ENCODE data around the gene PLA2G15. TPM values are rescaled to one million over a fixed set of nuclear protein-coding genes. Genes with fewer than 3 reads are reported as not detected.

The PLA2G15 gene, protein sequence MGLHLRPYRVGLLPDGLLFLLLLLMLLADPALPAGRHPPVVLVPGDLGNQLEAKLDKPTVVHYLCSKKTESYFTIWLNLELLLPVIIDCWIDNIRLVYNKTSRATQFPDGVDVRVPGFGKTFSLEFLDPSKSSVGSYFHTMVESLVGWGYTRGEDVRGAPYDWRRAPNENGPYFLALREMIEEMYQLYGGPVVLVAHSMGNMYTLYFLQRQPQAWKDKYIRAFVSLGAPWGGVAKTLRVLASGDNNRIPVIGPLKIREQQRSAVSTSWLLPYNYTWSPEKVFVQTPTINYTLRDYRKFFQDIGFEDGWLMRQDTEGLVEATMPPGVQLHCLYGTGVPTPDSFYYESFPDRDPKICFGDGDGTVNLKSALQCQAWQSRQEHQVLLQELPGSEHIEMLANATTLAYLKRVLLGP
- total RNA-seq (14.1 TPM), polyA plus RNA-seq (12.7 TPM)

DNA sequence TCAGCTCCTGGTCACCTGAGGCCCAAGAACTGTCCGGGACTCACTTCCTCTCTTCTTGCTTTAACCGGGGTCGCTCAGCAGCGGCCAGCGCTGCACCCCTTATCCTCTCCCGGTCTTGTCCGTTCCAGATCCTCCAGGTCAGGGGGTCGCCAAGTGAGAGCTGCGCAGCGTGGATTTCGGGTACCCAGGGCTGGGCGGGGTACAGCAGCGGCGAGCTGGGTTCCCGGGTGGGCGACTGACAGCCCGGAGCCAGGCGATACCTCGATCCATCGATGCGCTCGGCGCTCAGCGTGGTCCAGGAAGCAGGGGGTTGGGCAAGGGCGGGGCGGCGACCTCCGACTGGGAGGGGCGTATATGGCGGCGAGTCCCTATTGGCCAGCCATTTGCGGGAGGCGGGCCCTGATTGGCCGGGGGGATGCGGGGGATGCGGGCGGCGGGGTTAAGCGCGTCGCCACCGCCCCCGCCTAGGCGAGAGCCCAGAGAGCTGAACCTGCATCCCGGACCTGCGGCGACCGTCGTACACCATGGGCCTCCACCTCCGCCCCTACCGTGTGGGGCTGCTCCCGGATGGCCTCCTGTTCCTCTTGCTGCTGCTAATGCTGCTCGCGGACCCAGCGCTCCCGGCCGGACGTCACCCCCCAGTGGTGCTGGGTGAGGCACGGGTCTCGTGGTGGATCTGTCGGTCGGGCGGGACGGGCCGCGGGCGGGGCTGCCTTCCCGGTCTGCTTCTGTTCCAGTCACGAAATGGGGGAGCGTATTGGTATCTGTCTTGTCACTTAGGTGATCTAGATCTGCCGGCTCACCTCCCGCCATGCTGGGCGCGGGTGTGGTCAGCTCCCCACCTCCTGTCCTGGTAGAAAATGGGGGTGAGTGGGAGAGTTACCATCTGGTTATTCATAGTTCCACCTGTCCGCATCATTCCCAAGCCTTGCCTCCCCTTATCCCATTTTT, at the start of gene PLA2G15:
Gene PLA2G15 (plus strand): TSS at position 471 of the 951 bp plus-strand sequence. CDS start 54 bp downstream, at position 525.
- Histone ChIP-seq H3K4me3 (ENCODE audit: low read depth, low read length) (peak within 1 kb of the TSS; percentile 81), H3K36me3 (ENCODE audit: insufficient read depth) (no peaks in the 10 kb centered on the region), H3K27ac (ENCODE audit: low read depth) (no peak within 1 kb of the TSS), H3K4me1 (ENCODE audit: insufficient read depth) (no peaks in the 10 kb centered on the region)
- no peak for DNase-seq (ENCODE audit: extremely low spot score)
- 1% methylated on average over 75 of the region's 75 CpGs for WGBS

DNA sequence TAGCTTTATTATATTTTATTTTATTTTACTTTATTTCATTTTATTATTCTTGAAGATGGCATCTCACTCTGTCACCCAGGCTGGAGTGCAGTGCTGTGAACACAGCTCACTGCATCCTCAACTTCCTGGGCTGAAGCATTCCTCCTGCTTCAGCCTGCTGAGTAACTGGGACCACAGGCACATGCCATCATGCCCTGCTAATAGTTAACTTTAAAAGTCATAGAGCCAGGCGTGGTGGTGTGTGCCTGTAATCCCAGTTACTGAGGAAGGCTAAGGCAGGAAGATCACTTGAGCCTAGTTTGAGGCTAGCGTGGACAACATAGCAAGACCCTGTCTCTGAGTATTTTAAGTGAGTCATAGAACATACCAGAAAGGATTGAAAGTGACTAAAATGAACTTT, 47.9 kb upstream of the PLA2G15 start:
- H3K4me1 ChIP-seq (ENCODE audit: insufficient read depth), result no peaks in the 10 kb centered on the region
- no peak overlapping the region for H3K4me3 ChIP-seq (ENCODE audit: low read depth, low read length)
- WGBS, result 92% methylated on average over 2 of the region's 2 CpGs
- no peak overlapping the region for H3K27ac ChIP-seq (ENCODE audit: low read depth)
- DNase-seq (ENCODE audit: extremely low spot score), result no peak
- peaks cover 4% of the 10 kb centered on the region for H3K36me3 ChIP-seq (ENCODE audit: insufficient read depth)

DNA sequence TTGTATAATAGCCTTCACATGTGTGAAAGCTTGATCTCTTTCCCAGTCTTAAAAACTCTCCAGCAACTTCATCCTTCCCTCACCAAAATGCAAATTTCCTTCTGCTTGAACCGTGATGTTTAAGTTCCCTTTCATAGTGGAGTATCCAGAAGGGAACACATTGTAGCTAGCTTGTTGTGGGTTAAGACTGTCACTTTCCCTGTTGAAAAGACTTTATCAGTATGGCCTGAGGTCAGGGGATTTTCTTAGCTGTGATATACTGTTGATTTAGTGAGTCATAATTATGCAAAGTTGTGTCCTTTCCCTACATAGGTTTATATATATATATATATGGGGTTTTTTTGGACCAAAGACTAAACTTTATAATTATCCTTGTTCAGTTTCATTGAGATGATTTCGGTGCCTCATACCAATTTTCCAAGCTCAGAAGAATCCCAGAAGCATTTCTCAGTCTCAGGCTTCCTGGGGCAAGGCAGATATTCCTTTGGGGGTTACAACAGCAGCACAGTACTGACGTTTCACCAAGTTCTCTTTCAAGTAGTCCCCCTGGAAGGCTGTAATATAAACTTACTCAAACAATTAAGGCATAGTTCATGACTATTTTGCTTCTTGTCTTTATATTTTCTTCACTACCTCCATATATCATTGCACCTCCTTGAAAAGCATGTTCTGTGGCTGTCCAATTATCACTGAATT, 44.9 kb upstream of the PLA2G15 start:
- Histone ChIP-seq H3K27ac (ENCODE audit: low read depth) (no peak overlapping the region), H3K4me1 (ENCODE audit: insufficient read depth) (no peaks in the 10 kb centered on the region), H3K4me3 (ENCODE audit: low read depth, low read length) (no peak overlapping the region), H3K36me3 (ENCODE audit: insufficient read depth) (no peaks in the 10 kb centered on the region)
- WGBS, result 52% methylated on average over 3 of the region's 3 CpGs
- DNase-seq (ENCODE audit: extremely low spot score), result no peak

DNA sequence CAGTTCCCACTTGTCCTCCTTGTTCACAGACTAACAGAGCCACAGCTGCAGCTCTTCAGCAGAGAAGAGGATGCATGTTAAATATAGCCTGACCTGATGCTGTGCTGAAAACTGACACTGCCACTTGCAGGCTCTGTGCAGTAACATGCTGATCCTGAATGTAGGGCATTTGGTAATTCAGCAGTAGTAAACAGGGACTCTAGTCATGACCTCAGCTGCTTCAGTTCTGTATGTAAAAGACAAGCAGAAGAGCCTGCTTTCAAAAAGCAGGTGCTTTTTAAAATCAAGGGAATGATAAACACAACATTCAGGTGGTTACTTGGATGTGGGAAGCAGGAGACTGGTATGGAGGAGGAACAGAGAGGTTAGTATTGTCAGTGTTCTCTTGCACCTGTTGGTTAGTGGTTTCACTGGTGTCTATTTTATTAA, 43.1 kb upstream of the PLA2G15 start:
- Histone ChIP-seq H3K4me3 (ENCODE audit: low read depth, low read length) (no peak overlapping the region), H3K36me3 (ENCODE audit: insufficient read depth) (no peaks in the 10 kb centered on the region), H3K27ac (ENCODE audit: low read depth) (no peak overlapping the region), H3K4me1 (ENCODE audit: insufficient read depth) (no peaks in the 10 kb centered on the region)
- no peak for DNase-seq (ENCODE audit: extremely low spot score)

DNA sequence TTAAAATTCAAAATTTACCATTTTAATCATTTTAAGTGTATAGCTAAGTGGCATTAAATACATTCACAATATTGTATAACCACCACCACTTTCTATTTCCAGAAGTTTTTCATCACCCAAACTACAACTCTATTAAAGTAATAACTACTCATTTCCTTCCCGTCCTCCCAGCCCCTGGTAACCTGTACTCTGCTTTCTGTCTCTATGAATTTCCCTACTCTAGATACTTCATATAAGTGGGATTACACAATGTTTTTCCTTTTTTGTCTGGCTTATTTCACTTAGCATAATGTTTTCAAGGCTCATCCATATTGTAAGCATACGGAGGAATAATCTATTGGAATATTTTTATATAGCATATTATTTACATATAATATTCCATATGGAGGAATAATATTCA, 38.9 kb upstream of the PLA2G15 start:
- WGBS, result 87% methylated on average over 2 of the region's 2 CpGs
- Histone ChIP-seq H3K4me3 (ENCODE audit: low read depth, low read length) (no peak overlapping the region), H3K4me1 (ENCODE audit: insufficient read depth) (no peaks in the 10 kb centered on the region), H3K27ac (ENCODE audit: low read depth) (no peak overlapping the region), H3K36me3 (ENCODE audit: insufficient read depth) (no peaks in the 10 kb centered on the region)
- DNase-seq (ENCODE audit: extremely low spot score), result no peak

DNA sequence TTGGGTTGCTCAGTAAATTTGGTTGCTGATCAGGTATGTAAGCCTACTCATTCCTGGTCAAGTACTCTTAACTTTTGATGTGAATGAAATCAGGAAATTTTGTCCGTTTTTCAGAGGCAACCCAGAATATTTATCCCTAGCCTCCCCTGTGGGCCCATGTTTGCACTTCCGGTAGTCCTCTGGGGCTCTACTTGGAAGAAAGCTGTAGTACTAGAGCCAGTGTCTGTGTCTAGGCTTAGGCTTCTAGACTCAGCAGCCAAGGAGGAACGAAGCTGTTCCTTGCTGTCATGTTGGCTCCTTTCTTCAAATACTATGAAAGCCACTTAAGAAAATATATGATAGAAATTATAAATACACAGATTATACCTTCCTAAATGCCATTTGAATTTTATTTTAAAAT, 30.4 kb upstream of the PLA2G15 start:
- no peaks in the 10 kb centered on the region for H3K36me3 ChIP-seq (ENCODE audit: insufficient read depth)
- DNase-seq (ENCODE audit: extremely low spot score), result no peak
- H3K27ac ChIP-seq (ENCODE audit: low read depth), result no peak overlapping the region
- 80% methylated on average over 3 of the region's 3 CpGs for WGBS
- H3K4me1 ChIP-seq (ENCODE audit: insufficient read depth), result no peaks in the 10 kb centered on the region
- no peak overlapping the region for H3K4me3 ChIP-seq (ENCODE audit: low read depth, low read length)

DNA sequence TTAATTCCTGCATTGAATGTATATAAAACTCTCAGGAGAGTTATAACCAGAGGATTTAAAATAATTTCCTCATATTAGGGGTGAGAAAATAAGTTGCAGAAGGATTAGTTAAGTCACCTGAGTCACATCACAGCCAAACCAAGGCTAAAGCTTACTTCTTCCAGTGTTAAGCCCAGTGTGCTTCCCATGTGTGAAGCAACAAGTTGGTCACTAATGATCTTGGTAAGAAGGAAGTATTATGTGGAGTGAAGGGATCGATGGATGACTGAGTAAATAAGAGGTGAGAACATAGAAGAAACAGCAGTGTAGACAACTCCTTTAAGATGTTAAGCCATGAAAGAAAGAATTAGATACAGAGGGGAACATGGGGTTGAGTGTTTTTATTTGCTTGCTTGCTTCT, 29.9 kb upstream of the PLA2G15 start:
- no peaks in the 10 kb centered on the region for H3K36me3 ChIP-seq (ENCODE audit: insufficient read depth)
- no peak overlapping the region for H3K27ac ChIP-seq (ENCODE audit: low read depth)
- H3K4me1 ChIP-seq (ENCODE audit: insufficient read depth), result no peaks in the 10 kb centered on the region
- 98% methylated on average over 1 of the region's 1 CpG for WGBS
- no peak overlapping the region for H3K4me3 ChIP-seq (ENCODE audit: low read depth, low read length)
- DNase-seq (ENCODE audit: extremely low spot score), result no peak

DNA sequence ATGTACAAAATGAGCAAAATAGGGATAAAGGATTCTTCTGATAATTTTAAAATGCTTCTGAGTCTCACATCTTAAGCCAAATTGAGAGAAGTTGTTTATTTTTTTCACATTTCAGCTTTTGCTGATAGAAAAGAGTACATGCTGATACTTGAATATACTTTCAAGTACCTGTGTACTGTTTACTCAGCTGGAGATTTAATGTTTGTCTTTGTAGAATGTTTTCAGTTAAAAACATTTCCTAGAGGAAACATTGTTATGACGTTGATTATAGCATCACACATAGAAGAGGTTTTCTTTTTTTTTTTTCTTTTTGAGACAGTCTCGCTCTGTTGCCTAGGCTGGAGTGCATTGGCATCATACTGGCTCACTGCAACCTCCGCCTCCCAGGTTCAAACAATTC, 28.9 kb upstream of the PLA2G15 start:
- no peak for DNase-seq (ENCODE audit: extremely low spot score)
- H3K4me3 ChIP-seq (ENCODE audit: low read depth, low read length), result no peak overlapping the region
- no peaks in the 10 kb centered on the region for H3K4me1 ChIP-seq (ENCODE audit: insufficient read depth)
- 95% methylated on average over 3 of the region's 3 CpGs for WGBS
- no peaks in the 10 kb centered on the region for H3K36me3 ChIP-seq (ENCODE audit: insufficient read depth)
- no peak overlapping the region for H3K27ac ChIP-seq (ENCODE audit: low read depth)

DNA sequence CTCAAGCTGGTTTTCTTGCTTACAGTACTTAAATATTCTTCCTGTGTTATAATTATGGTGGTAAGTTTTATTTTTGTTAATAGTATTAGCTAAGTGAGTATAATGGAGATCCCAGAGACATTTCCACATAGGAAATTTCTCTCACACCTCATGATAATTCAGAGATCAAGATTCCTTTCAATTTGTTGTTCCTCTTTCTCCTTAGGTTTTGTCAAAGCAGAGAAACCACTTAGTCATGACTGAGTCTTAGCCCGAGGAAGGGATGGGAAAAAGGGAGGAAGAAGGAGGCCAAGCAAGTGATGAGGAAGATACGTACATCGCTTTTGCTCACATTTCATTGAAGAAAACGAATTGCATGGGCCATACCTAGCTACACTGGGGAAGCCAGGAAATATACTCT, 27.7 kb upstream of the PLA2G15 start:
- H3K4me3 ChIP-seq (ENCODE audit: low read depth, low read length), result no peak overlapping the region
- no peaks in the 10 kb centered on the region for H3K4me1 ChIP-seq (ENCODE audit: insufficient read depth)
- H3K27ac ChIP-seq (ENCODE audit: low read depth), result no peak overlapping the region
- WGBS, result 90% methylated on average over 4 of the region's 4 CpGs
- no peaks in the 10 kb centered on the region for H3K36me3 ChIP-seq (ENCODE audit: insufficient read depth)
- no peak for DNase-seq (ENCODE audit: extremely low spot score)

DNA sequence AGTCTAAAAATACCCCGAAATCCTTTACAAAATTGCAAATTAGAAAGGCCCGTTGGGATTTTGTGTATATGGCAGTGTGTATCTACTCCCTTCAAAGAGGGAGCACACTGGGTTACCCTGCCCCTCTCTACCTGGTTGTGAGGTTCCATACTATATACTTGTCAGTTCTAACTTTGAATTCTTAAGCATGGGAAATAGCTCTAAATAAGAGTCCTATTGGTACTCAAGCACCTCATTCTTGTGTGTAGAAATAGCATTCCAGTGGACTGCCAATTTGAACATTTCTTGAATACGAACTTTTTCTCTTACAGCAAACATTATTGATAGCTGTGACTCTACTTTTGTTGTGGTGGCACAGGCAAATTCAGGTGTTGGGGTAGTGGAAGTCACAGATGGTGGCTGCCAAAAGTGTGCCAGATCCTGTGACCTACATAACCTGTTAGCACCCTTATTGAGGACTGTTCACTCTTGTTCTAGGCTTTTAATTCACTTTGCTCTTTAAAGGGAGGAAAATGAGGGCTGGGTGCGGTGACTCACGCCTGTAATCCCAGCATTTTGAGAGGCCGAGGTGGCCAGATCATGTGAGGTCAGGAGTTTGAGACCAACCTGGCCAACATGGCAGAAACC, 25.3 kb upstream of the PLA2G15 start:
- WGBS, result 91% methylated on average over 6 of the region's 6 CpGs
- Histone ChIP-seq H3K36me3 (ENCODE audit: insufficient read depth) (no peaks in the 10 kb centered on the region), H3K4me3 (ENCODE audit: low read depth, low read length) (no peak overlapping the region), H3K4me1 (ENCODE audit: insufficient read depth) (no peaks in the 10 kb centered on the region), H3K27ac (ENCODE audit: low read depth) (no peak overlapping the region)
- no peak for DNase-seq (ENCODE audit: extremely low spot score)

DNA sequence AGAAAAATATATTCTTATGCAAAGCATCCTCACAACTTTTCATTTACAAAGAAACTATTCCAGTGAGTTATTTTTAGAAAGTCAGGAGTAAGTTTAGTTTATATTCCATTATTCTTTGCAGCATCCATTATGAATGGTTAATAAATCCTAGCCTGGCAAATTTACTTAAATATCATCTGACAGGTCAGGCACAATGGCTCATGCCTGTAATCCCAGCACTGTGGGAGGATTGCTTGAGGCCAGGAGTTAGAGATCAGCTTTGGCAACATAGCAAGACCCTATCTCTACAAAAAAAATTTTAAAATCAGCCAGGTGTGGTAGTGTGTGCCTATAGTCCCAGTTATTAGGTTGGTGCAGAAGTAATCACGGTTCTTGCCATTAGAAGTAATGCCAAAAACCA, 22.1 kb upstream of the PLA2G15 start:
- Histone ChIP-seq H3K27ac (ENCODE audit: low read depth) (no peak overlapping the region), H3K4me3 (ENCODE audit: low read depth, low read length) (no peak overlapping the region), H3K36me3 (ENCODE audit: insufficient read depth) (peaks cover 4% of the 10 kb centered on the region), H3K4me1 (ENCODE audit: insufficient read depth) (no peaks in the 10 kb centered on the region)
- DNase-seq (ENCODE audit: extremely low spot score), result no peak
- WGBS, result 84% methylated on average over 1 of the region's 1 CpG

DNA sequence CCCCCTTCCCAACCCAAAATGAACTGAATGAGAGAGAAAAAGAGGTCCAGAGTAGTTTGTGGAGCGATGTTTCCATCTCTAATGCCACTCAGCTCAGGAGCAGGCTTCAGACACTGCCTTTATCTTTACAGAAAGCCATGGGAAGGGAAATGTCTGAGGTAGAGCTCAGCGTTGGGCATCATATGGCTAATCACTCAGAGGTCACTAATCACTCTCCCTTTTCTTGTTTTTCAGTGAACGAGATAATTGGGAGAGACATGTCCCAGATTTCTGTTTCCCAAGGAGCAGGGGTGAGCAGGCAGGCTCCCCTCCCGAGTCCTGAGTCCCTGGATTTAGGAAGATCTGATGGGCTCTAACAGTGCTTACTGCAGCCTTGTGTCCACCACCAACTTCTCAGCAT, 19.1 kb upstream of the PLA2G15 start:
- Histone ChIP-seq H3K4me3 (ENCODE audit: low read depth, low read length) (no peak overlapping the region), H3K36me3 (ENCODE audit: insufficient read depth) (peaks cover 4% of the 10 kb centered on the region), H3K4me1 (ENCODE audit: insufficient read depth) (no peaks in the 10 kb centered on the region), H3K27ac (ENCODE audit: low read depth) (no peak overlapping the region)
- 91% methylated on average over 4 of the region's 4 CpGs for WGBS
- DNase-seq (ENCODE audit: extremely low spot score), result no peak

DNA sequence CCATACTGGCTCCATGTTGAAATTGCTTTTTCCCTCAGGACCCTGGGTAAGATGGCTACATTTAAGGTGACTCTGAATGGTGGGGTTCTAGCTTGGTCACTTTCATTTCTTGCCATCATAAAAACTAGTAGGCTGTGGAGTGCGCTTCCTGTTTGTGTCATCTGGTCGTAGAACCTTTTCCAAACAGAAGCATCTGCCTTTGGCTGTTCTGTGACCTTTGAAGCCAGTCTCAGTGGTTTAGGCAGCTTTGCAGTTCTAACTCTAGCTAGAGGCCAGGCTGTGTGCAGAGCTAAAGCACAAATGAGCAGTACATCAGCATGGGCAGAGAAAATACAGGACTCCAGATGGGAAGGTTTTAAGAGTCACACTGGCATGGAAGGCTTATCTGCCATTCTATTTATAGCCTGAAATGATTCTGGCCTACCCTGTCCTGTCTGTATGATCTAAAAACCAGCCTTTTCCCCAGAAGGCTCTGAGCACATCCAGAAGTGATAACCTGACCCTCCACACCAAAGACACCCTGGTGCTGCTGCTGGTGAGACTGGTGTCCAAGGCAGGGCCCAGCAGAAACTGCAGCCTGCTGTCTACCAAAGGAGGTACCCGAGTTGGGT, 17.9 kb upstream of the PLA2G15 start:
- Histone ChIP-seq H3K4me1 (ENCODE audit: insufficient read depth) (no peaks in the 10 kb centered on the region), H3K27ac (ENCODE audit: low read depth) (no peak overlapping the region), H3K36me3 (ENCODE audit: insufficient read depth) (peaks cover 4% of the 10 kb centered on the region), H3K4me3 (ENCODE audit: low read depth, low read length) (no peak overlapping the region)
- WGBS, result 61% methylated on average over 3 of the region's 3 CpGs
- DNase-seq (ENCODE audit: extremely low spot score), result no peak

Data from urinary bladder (tissue), 4 donors.